Karpas-422 (cell line): ENCODE measurements around the gene IRF4. TPM values are rescaled to one million over a fixed set of nuclear protein-coding genes. Genes with fewer than 3 reads are reported as not detected.

Experiments used
- DNase-seq: peaks from one replicate; pipeline ENCODE4 v3.0.0-alpha.2; 2015
- H2AFZ ChIP-seq: fragments of 200-600 bp; sonication (generic); 2 replicates; pipeline ENCODE4 v1.6.1; 2014; ENCODE audit warnings: antibody characterized with exemption, low read length, mixed read lengths
- H3K27ac ChIP-seq: fragments of 200-600 bp; sonication (generic); 2 replicates; pipeline ENCODE4 v1.5.1; 2014; ENCODE audit warnings: mild to moderate bottlenecking, low read length, moderate library complexity
- H3K27me3 ChIP-seq: fragments of 200-600 bp; sonication (generic); 2 replicates; pipeline ENCODE4 v1.6.1; 2014; ENCODE audit warnings: low read length, mixed read lengths
- H3K36me3 ChIP-seq: fragments of 200-600 bp; sonication (generic); 2 replicates; pipeline ENCODE4 v1.6.1; 2014; ENCODE audit warnings: low read length, mixed read lengths; ENCODE audit not compliant: insufficient read depth
- H3K4me1 ChIP-seq: fragments of 200-600 bp; sonication (generic); 2 replicates; pipeline ENCODE4 v1.6.1; 2014; ENCODE audit warnings: mild to moderate bottlenecking, low read length, mixed read lengths
- H3K4me2 ChIP-seq: fragments of 200-600 bp; sonication (generic); 2 replicates; pipeline ENCODE4 v1.6.1; 2014; ENCODE audit warnings: low read length, low read depth, mild to moderate bottlenecking; ENCODE audit not compliant: poor library complexity, severe bottlenecking
- H3K4me3 ChIP-seq: fragments of 200-600 bp; sonication (generic); 2 replicates; pipeline ENCODE4 v1.5.1; 2014; ENCODE audit warnings: mild to moderate bottlenecking, antibody characterized with exemption, low read length, mixed read lengths
- H3K79me2 ChIP-seq: fragments of 200-600 bp; sonication (generic); 2 replicates; pipeline ENCODE4 v1.6.1; 2014; ENCODE audit warnings: mild to moderate bottlenecking, low read length, mixed read lengths
- H3K9ac ChIP-seq: fragments of 200-600 bp; sonication (generic); 2 replicates; pipeline ENCODE4 v1.6.0; 2014; ENCODE audit warnings: low read length
- H3K9me2 ChIP-seq: fragments of 200-600 bp; sonication (generic), shearing (Covaris generic); replicated peaks from 2 replicates; pipeline ENCODE4 v1.6.0; 2014; ENCODE audit warnings: mild to moderate bottlenecking, low read length, moderate library complexity; ENCODE audit not compliant: insufficient read depth
- H3K9me3 ChIP-seq: fragments of 300-700, 200-600 bp; sonication (generic); 2 replicates; pipeline ENCODE4 v1.6.1; 2014; ENCODE audit warnings: low read length, mixed read lengths
- H4K20me1 ChIP-seq: fragments of 200-600 bp; sonication (generic); 2 replicates; pipeline ENCODE4 v1.6.1; 2014; ENCODE audit warnings: mild to moderate bottlenecking, antibody characterized with exemption, low read length, low read depth; ENCODE audit not compliant: insufficient read depth
- total RNA-seq: library from RNA; depleted of rRNA; stranded (reverse); fragments of >200 nt; shearing (Covaris generic); gene quantifications from 2 replicates; pipeline ENCODE4 v1.2.3, GENCODE V29; 2014; ENCODE audit warnings: low replicate concordance

IRF4 gene
- total RNA-seq, 1 experiment from 2014 or later = not detected

DNA sequence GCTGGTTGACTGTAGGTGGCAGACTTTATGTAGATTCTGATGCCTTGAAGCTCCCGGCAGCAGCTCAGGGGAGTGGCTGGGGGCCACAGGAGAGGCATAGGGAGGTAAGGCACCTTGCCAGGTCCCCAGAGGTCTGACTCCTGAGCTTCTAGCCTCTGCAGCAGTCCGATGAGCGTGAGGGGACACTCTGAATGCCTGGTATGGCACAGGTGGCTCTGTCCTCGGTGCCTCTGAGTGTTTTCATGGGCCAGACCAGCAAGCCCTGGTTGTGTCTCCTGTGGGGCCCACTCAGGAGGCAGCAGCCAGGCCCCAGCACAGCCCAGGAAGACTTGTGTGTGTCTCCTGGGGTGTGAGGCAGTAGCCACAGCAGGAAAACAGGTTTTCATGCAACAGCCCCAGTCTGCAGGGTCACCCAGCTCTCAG is 39.7 kb upstream of the IRF4 start:
- Histone ChIP-seq H2AFZ (no peak overlapping the region), H3K79me2 (no peaks in the 10 kb centered on the region), H3K27me3 (no peaks in the 10 kb centered on the region), H3K9me2 (no peaks in the 10 kb centered on the region), H3K4me2 (no peak overlapping the region), H3K4me1 (peaks cover 14% of the 10 kb centered on the region), H3K9ac (no peak overlapping the region), H3K27ac (no peak overlapping the region), H3K4me3 (no peak overlapping the region), H3K36me3 (no peaks in the 10 kb centered on the region), H4K20me1 (0 out of 2 replicates have a peak, but pooled peaks cover 6% of the 10 kb centered on the region), H3K9me3 (no peaks in the 10 kb centered on the region; the same call in 1 of the 2 replicates)
- no peak for DNase-seq

- no peak for DNase-seq
- no peaks in the 10 kb centered on the region for H3K36me3 ChIP-seq
- no peak overlapping the region for H3K9ac ChIP-seq
- H3K79me2 ChIP-seq = no peaks in the 10 kb centered on the region
- H3K9me3 ChIP-seq = no peaks in the 10 kb centered on the region; the same call in 1 of the 2 replicates
- 0 out of 2 replicates have a peak, but pooled peaks cover 6% of the 10 kb centered on the region for H4K20me1 ChIP-seq
- no peaks in the 10 kb centered on the region for H3K27me3 ChIP-seq
- no peak overlapping the region for H3K27ac ChIP-seq
- H2AFZ ChIP-seq = no peak overlapping the region
- H3K9me2 ChIP-seq = no peaks in the 10 kb centered on the region
- peaks cover 8% of the 10 kb centered on the region for H3K4me1 ChIP-seq
- H3K4me2 ChIP-seq = no peak overlapping the region
- no peak overlapping the region for H3K4me3 ChIP-seq
These were observed 39.1 kb upstream of the IRF4 start for GRCh38 chr6:352474-352873.

DNA sequence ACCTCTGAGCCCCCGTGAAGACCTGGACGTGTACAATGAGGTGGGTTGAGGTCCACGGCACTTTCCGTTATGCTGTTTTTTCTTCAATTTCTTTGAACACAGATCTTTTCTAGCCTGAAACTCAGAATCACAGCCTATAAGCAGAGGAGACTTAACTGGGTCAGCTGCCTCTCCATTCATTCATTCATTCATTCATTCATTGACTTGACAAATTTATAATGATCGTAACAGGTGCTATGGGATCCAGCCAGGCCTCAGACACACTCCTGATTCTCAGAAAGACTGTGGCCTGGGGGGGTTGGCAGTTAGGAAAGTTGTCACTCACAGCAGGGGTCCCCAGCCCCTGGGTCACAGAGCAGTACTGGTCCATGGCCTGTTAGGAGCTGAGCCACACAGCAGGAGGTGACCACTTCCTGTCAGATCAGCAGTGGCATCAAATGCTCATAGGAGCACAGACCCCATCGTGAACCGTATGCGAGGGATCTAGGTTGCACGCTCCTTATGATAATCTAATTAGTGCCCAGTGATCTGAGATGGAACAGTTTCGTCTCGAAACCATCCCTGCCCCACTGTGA is 38.6 kb upstream of the IRF4 start:
- peaks cover 6% of the 10 kb centered on the region for H3K4me1 ChIP-seq
- no peaks in the 10 kb centered on the region for H3K27me3 ChIP-seq
- H3K9ac ChIP-seq = no peak overlapping the region
- H3K4me3 ChIP-seq = no peak overlapping the region
- no peak for DNase-seq
- H3K36me3 ChIP-seq = no peaks in the 10 kb centered on the region
- no peak overlapping the region for H3K4me2 ChIP-seq
- no peaks in the 10 kb centered on the region for H3K9me2 ChIP-seq
- no peaks in the 10 kb centered on the region for H3K79me2 ChIP-seq
- no peaks in the 10 kb centered on the region; the same call in 1 of the 2 replicates for H3K9me3 ChIP-seq
- H3K27ac ChIP-seq = no peak overlapping the region
- H2AFZ ChIP-seq = no peak overlapping the region
- 0 out of 2 replicates have a peak, but pooled peaks cover 6% of the 10 kb centered on the region for H4K20me1 ChIP-seq

DNA sequence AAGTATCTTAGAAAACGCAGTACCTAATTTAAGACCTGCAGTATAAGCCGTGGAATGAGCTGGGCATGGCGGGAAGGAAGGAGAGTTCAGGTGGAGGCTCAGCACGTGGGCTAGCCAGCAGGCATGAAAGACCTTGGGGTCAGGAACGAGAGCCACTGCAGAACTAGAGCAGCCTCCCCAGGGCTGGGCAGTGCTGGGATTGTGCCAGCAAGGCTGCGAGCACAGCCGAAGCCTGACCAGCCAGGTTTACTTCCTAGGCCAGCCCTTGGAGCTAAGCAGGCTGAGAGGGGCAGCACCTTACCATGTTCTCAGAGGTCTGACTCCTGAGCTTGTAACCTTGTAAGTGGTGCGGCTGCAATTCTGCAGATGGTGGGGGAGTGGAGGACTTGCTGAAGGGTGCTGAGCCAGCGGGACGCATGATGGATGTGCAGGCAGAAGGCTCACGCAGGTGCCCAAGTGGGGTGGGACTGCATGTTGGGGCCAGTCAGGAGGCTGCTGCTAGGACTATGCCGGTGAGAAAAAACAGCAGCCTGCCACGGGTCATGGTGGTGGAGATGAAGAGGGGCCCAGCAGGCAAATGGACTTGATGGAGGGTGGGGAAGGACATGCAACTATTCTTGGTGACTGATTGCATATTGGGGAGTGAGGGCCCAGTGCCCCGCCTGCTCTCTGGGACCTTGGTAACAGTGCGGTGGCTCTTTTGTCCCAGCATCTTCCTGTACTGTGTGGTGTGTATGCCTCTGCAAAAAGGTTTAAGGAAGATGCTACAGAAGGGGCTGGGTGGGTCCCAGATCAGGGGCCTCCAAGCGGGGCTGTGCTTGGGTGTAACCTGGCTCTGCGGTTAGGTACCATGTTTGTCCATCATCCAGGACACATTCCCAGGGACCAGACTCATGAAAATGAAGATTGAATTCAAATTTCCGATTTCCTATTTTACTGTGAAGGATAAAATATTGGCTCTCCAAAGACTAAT is 37.6 kb upstream of the IRF4 start:
- Histone ChIP-seq H3K4me3 (no peak overlapping the region), H3K9me2 (no peaks in the 10 kb centered on the region), H3K27ac (no peak overlapping the region), H3K9ac (no peak overlapping the region), H3K79me2 (no peaks in the 10 kb centered on the region), H3K36me3 (no peaks in the 10 kb centered on the region), H3K9me3 (no peaks in the 10 kb centered on the region; the same call in 1 of the 2 replicates), H4K20me1 (0 out of 2 replicates have a peak, but pooled peaks cover 4% of the 10 kb centered on the region), H3K27me3 (no peaks in the 10 kb centered on the region), H2AFZ (no peak overlapping the region), H3K4me2 (no peak overlapping the region), H3K4me1 (peaks cover 6% of the 10 kb centered on the region)
- no peak for DNase-seq

GRCh38 chr6:354631-355280 is 36.8 kb upstream of the IRF4 start:
- H2AFZ ChIP-seq = no peak overlapping the region
- H3K4me3 ChIP-seq = no peak overlapping the region
- no peaks in the 10 kb centered on the region for H3K79me2 ChIP-seq
- peaks cover 4% of the 10 kb centered on the region for H3K4me1 ChIP-seq
- no peaks in the 10 kb centered on the region for H3K27me3 ChIP-seq
- no peak overlapping the region for H3K27ac ChIP-seq
- no peaks in the 10 kb centered on the region for H3K9me2 ChIP-seq
- no peaks in the 10 kb centered on the region for H4K20me1 ChIP-seq
- no peak overlapping the region for H3K9ac ChIP-seq
- no peak overlapping the region for H3K4me2 ChIP-seq
- no peaks in the 10 kb centered on the region; the same call in 1 of the 2 replicates for H3K9me3 ChIP-seq
- no peak for DNase-seq
- no peaks in the 10 kb centered on the region for H3K36me3 ChIP-seq

DNA sequence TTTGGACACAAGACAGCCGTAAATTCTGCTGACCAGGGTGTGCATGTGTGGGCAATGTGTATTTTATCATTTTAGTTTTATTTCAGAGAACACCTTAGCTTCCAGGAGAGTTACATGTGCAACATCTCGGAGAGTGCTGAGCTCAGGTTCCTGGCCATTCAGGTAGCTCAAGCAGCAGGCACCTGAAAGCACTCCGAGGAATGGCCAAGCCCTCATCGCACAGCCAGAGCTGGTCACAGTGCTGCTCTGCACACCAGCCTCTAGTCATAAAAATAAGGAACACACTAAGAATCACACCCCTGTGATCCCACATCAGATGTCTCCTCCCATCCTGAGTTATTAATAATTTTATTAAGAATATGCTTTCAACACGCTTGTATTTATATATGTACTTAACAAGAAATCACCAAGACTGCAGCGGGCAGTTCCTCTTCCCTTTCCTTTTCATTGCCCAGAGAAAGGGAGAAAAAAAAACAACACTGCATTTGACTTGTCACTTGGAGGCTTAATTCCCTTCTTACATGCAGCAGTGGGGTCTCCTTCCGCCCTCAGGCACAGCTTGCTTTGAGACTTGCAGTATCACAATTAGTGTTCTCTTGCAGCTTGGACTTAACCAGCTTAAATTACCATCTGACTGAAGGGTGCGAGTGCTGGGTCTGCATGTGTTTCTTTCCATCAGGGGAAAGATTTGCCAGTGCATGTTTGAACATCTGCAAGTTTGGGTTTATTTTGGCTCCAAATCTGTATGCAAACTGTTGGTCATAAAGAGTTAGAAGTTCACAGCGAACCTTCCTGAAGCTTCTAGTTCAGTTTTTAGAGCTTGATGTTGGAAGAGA is 36.0 kb upstream of the IRF4 start:
- no peaks in the 10 kb centered on the region for H3K4me1 ChIP-seq
- no peak overlapping the region for H2AFZ ChIP-seq
- no peaks in the 10 kb centered on the region; the same call in 1 of the 2 replicates for H3K9me3 ChIP-seq
- no peaks in the 10 kb centered on the region for H3K36me3 ChIP-seq
- DNase-seq = no peak
- no peaks in the 10 kb centered on the region for H4K20me1 ChIP-seq
- no peak overlapping the region for H3K4me2 ChIP-seq
- no peak overlapping the region for H3K4me3 ChIP-seq
- H3K9ac ChIP-seq = no peak overlapping the region
- no peaks in the 10 kb centered on the region for H3K27me3 ChIP-seq
- no peak overlapping the region for H3K27ac ChIP-seq
- H3K79me2 ChIP-seq = no peaks in the 10 kb centered on the region
- H3K9me2 ChIP-seq = no peaks in the 10 kb centered on the region

DNA sequence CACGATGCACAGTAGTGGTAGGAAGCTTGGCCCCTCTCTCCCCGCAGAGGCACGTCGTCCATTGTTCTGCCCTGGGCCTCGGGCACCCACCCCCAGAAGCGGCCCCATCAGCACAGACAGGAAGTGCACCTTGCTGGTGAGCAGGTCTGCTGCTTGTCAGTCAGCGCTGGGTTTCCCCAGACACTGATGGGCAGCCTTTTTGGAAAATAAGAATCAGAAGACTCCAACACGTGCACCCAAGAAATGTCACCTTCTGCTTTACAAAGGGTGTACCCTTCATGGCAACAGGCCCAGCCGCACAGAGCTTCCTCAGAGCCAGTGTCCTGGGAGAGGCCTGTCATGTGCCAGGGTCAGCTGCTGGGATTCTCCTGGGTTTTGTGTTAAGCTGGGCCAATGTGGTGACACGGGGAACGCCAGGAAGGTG is 34.7 kb upstream of the IRF4 start:
- Histone ChIP-seq H3K36me3 (no peaks in the 10 kb centered on the region), H3K27me3 (no peaks in the 10 kb centered on the region), H3K9ac (no peak overlapping the region), H2AFZ (no peak overlapping the region), H3K79me2 (no peaks in the 10 kb centered on the region), H3K4me1 (no peaks in the 10 kb centered on the region), H3K27ac (no peak overlapping the region), H3K4me2 (no peak overlapping the region), H4K20me1 (no peaks in the 10 kb centered on the region), H3K9me3 (no peaks in the 10 kb centered on the region; the same call in 1 of the 2 replicates), H3K4me3 (no peak overlapping the region), H3K9me2 (no peaks in the 10 kb centered on the region)
- DNase-seq = no peak
